GM23338 (cell line): Measurements from ENCODE around the gene MAP3K14.

Experiments used
- CTCF ChIP-seq, 2 experiments: fragments of 200-600 bp in 1 of 2; sonication (generic) in 1 of 2; conservative IDR thresholded peaks; 2 replicates each; pipeline versions ENCODE4 v1.5.1 to v1.6.1; 2016 to 2017; ENCODE audit warnings: antibody characterized with exemption in 2 of 2, low read depth in 2 of 2, mild to moderate bottlenecking in 2 of 2, moderate library complexity in 1 of 2
- EZH2 ChIP-seq: fragments of 200-600 bp; sonication (generic); IDR thresholded peaks from one replicate; pipeline ENCODE4 v1.8.0; 2017; ENCODE audit warnings: antibody characterized with exemption, mild to moderate bottlenecking, low read depth; ENCODE audit not compliant: unreplicated experiment
- NANOG ChIP-seq: IDR thresholded peaks from 2 replicates; pipeline ENCODE4 v1.6.1; 2016; ENCODE audit warnings: antibody characterized with exemption, borderline replicate concordance
- POLR2AphosphoS5 ChIP-seq: IDR thresholded peaks from 2 replicates; pipeline ENCODE4 v1.6.1; 2016; ENCODE audit warnings: antibody characterized with exemption, low read depth
- REST ChIP-seq: IDR thresholded peaks from one replicate; pipeline ENCODE4 v1.6.1; 2018; ENCODE audit warnings: antibody characterized with exemption; ENCODE audit not compliant: unreplicated experiment
- STAT1 ChIP-seq: IDR thresholded peaks from one replicate; pipeline ENCODE4 v1.6.1; 2016; ENCODE audit warnings: antibody characterized with exemption; ENCODE audit not compliant: unreplicated experiment

- TF ChIP-seq EZH2 (no peak), CTCF (conservative IDR thresholded peaks at IDR 0.05; ENCODE audit: low read depth in 2 of 2) (no peak), REST (no peak), POLR2AphosphoS5 (no peak), STAT1 (no peak), NANOG (no peak)
Measured at GRCh38 chr17:45308016-45308365, 8.8 kb downstream of the MAP3K14 start.
